Erythroblast (primary cell): ENCODE results near the gene DOCK3.

ENCODE experiments used
- GATA1 ChIP-seq: IDR thresholded peaks from 2 replicates; pipeline ENCODE4 v1.6.1; 2011; ENCODE audit warnings: low read depth, mild to moderate bottlenecking, control low read depth, low read length, moderate library complexity
- POLR2A ChIP-seq: IDR thresholded peaks from 2 replicates; pipeline ENCODE4 v1.6.1; 2011; ENCODE audit warnings: mild to moderate bottlenecking, low read length

DNA sequence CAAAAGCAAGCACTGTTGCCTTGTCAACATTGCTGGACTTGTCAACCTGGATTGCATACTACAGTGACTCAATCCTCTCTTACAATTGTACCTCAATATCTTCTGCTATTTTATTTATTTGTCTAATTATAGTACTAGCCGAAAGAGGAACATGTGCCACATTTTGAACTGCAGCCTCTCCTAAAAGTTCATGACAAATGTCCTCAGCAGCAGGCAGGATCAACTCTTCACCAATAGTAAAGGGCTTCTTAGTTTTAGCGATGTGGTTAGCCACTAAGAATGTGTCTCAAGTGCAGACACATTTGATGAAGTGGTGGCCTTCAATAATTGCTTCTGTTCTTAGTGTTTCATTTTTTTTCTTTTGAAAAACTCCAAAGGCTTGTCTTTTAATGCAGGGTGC is 13.2 kb downstream of the DOCK3 start:
- TF ChIP-seq POLR2A (no peak), GATA1 (no peak)
